ENCODE results near the gene SH2D3A. TPM values are rescaled to one million over a fixed set of nuclear protein-coding genes. Genes with fewer than 3 reads are reported as not detected.
A peak's percentile ranks its signal among the peaks of the same experiment; 100 is the strongest.
"Not testable (repeated sequence)": the region's sequence is repeated elsewhere in the genome, so short reads cannot be mapped to it uniquely, and the experiment has no call there.

SH2D3A gene
- 1.1 TPM for polyA plus RNA-seq (2013, experiment 1 of 2; ENCODE audit: insufficient read length)
- polyA plus RNA-seq (2013, experiment 2 of 2; ENCODE audit: insufficient read length): 0.69 TPM

DNA sequence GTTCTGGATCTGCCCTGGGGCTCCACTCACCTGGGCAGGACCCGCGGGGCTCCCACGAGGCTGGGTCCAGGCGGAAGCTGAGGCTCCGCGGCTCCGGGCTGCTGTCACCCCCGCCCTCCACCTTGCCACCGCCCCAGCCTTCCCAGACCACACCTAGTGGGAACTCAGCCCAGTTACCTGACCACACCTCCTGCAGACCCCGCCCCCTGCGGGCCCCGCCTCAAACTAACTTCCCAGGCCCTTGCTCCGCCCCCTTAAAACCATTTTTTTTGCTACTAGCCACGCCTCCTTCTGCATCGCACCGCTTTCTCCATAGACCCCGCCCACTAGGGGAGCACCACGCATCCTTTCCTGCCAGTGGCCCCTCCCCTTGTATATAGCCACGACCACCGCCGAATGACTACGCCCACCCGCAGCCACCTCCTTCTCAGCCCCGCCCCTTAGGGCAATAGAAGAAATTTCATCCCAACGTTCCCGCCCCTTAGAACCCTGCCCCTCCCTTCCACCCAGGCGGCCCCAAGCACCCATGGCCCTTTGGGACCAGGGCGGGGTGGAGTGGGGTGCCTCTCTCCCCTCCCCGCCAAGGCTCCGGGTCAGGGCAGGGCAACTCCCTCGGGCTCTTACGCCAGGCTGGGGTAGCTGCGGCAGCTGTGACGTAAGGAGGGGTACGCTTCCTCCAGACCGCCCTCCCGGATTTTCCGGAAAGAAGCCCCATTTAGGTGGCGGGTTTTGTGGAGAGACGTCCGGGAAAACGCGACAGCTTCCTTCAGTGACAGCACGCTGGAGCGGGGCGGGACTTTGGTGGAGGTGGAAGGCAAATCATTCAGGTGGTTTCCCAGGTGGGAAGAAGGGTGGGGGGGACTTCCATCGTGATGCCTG, at the start of gene SH2D3A:
Gene SH2D3A, minus strand, starts transcription at position 79 of the 879 bp plus-strand sequence. CDS start 3,687 bp downstream, outside the sequence.
- DNase-seq: peak; percentile 12

DNA sequence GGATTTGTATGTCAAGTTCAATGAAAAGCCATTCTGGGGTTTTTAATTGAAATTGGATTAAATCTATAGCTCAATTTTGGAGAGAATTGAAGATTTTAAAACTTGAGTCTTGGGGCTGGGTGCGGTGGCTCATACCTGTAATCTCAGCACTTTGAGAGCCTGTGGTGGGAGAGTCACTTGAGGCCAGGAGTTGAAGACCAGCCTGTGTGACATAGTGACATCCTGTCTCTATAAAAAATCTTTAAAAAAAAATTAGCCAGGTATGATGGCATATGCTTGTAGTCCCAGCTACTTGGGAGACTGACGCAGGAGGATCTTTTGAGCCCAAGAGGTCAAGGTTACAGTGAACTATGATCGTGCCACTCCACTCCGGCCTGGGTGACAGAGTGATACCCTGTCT, 46.4 kb upstream of the SH2D3A start:
- DNase-seq: no peak

DNA sequence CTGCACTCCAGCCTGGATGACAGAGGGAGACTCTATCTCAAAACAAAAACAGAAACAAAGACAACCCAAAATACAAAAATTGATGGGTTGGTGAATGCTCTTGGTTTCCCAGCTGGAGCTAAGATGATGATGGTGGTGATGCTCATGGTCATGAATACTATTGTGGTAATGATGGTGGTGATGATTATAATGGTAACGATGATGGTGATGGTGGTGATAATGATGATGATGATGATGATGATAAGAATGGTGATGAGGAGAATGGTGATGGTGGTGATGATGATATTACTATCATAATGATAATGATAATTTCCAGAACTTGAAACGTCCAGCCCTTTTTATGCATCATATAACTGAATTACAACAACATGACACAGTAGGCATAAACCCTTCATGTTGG, 45.4 kb upstream of the SH2D3A start:
- DNase-seq: no peak

DNA sequence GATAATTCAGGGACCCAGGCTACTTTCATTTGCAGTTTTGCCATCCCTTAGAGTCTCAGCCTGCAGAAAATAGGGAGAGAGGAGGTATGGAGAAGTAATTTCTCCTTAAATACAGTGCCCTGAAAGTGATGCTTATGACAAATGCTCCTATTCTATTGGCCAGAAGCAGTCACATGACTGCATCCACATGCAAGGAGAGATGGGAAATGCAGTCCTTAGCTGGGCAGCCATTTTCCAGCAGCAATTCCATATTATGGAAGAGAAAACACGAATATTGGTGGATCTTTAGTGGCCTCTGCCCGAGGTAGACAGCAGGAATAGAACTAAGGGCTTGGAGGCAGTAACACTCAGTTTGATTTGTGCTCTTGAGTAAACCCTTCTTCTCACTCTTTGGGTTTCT, 44.7 kb upstream of the SH2D3A start:
- DNase-seq: no peak

DNA sequence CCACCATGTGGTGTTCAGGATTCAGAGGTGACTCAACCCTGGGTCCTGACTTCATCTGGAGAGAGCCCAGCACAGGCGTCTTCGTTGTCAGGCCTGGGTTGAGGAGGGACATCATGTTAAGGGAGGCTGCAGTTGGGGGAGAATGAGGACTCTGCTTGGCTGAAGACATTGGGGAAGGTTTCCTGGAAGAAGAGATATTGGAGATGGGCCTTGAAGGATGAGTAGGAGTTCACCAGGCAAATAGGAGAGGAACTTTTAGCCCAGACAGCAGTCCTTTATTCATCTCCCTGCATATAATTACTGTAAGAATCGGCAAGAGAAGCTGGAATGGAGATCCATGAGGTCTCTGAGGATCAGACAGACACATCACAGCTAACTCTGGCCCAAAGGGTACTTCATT, 44.1 kb upstream of the SH2D3A start:
- DNase-seq: no peak

DNA sequence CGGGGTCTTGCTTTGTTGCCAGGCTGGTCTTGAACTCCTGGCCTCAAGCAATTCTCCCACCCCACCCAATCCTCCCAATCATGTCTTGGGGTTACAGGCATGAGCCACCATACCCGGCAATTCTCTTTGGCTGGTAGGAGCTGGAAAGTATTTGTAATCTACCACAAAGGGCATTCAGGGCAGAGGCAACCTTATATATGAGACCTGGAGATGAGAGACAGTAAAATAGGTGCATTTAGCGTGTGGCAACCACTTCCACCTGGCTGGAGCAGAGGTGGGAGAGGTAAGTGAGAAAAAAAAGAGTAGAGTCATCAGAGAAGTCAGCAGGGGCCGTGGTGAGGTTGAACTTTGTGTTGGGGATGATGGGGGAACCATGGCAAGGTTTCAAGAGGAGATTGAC, 42.0 kb upstream of the SH2D3A start:
- DNase-seq: no peak

DNA sequence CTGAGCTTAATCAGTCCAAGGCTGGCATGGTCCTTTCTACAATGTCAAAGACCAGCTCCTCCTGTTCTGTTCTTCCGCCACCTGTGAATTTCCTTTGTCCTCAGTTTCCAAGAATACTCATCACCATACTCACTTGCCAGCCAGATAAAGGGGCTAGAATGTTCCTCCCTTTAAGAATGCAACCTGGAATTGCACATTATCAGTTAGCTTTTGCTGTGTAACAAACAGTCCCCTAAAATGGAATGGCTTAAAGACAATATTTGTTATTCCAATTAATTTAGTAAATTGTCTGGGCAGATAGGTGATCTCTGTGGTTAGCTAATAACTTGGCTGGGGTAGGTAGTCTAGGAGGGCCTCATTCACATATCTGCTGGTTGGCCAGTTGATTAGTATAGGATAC, 41.3 kb upstream of the SH2D3A start:
- DNase-seq: no peak

DNA sequence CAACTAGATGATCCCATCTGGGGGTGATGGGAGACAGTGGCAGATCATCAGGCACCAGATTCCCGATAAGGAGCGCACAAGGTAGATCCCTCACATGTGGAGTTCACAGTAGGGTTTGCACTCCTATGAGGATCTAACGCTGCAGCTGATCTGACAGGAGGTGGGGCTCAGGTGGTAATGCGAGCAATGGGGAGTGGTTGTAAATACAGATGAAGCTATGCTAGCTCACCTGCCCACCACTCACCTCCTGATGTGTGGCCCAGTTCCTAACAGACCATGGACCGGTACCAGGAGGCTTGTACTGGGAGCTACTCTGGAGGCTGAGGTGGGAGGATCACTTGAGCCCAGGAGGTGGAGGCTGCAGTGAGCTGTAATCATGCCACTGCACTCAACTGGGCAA, 40.1 kb upstream of the SH2D3A start:
- no peak for DNase-seq

DNA sequence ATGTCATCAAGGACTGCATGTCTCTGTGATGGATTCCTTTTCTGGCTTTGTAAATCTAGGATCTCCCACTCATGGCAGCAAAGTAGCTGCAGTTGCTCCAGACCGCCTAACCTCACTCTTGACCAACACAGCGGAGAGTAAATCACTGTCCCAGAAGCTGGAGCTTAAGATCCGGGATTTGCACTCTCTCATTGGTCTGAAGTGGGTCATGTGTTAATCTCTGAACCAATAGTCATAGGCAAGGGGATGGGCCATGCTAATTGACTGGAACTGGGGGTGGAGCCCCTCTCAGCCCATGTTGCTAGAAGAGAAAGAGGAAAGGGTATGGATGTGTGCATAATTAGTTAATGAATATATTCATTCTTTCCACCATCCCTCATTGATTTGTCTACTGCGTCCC, 39.3 kb upstream of the SH2D3A start:
- DNase-seq: no peak

DNA sequence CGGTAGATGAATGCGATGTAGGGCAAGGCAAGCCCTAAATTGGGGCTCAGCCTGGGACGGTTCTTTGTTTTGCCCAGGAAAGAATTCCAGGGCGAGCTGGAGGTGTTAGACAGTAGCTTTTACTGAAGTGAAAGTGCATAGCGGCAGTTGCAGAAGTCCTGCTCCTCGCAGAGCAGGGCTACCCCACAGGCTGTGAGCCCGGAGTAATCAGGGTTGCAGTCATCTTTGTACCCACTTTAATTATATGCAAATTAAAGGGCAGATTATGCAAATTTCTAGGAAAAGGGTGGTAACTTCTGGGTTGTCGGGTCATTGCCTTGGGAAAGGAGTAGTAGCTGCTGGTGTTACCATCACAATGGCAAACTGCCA, 35.8 kb upstream of the SH2D3A start:
- no peak for DNase-seq

DNA sequence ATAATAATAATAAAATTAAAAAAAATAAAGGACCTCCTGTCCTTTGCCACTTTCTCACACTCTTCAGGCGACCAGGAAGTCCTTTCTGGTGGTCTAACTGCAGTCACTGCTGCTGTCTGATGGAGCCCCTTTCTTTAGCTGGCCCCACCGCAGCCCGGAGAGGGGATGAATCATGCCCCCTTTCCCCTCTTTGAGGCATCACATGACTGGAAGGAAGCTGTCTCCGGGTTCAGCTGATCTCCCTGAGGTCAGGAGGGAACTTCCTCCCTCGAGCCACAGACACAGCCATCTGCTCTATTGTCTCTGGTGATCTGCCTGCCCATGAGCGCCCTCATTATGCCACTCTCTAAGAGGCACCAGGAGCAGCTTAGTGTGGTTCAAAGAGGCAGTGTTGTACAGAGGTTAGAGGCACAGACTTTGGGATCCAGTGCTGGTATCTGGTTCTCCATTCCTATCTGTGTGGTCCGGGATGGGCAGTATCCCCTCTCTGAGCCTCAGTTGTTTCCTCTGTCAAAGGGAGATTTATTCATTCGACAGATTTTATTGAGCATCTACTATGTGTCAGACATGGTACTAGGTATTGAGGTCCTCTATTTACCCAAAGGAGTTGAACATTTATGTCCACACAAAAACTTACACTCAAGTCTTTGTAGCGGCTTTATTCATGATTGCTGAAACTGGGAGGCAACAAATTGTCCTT, 35.3 kb upstream of the SH2D3A start:
- DNase-seq: no peak

DNA sequence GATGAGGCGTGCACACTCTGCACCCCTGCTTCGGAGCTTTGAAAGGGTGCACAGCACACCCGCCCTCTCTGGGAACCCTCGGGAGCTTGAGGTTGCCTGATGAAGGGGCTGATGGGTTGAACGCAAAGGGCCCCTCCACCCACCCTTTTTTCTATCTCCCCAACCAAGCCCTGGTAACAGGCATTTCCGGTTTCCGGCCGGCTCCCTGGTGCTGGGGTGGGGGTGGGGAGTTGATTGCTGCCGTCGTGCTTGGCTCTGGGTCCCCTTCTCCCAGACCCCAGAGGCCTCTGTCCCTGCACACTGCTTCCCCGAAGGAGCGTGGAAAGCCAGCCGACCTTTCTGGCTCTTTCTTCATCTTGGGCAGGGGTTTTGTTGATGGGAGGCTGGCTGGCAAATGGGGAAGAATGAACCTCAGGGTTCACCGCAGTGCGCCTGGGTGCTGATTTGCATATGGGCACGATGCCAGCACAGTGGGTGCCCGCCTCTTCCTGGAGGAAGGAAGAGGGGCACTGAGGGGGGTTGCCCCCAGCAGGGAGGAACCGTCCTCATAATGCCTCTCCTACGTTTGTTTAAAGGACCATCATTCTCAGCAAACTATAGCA, 34.4 kb upstream of the SH2D3A start:
- peak; percentile 14 for DNase-seq

DNA sequence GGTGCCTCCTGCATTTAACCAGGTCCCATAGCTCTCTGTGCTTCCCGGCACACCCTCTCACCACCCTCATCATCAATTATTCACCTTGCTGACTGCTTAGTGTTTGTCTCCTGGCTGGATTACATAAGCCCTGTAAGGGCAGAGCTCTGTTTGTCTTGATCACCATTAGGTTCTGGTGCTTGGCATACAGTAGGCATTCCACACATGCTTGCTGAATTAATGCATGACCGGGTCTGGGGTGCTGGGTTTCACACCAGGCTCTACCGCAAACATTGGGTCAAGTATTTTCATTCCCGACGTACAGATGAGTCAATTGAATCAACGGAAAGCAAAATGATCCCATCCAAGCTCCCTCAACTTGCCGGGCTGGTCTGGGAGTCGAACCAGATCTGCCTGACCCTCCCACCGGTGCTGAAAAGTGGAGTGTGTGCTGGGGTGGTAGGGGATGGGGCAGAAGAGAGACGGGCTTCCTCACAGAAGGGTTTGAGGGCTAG, 33.8 kb upstream of the SH2D3A start:
- peak; percentile 45 for DNase-seq

DNA sequence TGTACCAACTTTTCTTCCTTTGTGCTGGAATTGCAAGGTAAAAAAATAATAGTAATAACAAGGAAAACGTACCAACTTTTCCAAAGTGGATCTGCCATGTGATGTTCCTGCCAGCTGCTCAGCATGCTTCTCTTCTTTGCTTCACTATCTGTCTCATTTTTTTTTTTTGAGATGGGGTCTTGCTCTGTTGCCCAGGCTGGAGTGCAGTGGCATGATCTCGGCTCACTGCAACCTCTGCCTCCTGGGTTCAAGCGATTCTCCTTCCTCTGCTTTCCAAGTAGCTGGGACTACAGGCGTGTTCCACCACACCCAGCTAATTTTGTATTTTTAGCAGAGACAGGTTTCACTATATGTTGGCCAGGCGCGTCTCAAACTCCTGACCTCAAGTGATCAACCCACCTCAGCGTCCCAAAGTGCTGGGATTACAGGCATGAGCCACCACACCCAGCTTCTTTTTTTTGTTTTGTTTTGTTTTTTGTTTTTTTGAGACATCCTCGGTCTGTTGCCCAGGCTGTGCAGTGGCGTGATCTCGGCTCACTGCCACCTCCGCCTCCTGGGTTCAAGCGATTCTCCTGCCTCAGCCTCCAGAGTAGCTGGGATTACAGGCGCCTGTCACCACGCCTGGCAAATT, 33.0 kb upstream of the SH2D3A start:
- not testable (repeated sequence) for DNase-seq

DNA sequence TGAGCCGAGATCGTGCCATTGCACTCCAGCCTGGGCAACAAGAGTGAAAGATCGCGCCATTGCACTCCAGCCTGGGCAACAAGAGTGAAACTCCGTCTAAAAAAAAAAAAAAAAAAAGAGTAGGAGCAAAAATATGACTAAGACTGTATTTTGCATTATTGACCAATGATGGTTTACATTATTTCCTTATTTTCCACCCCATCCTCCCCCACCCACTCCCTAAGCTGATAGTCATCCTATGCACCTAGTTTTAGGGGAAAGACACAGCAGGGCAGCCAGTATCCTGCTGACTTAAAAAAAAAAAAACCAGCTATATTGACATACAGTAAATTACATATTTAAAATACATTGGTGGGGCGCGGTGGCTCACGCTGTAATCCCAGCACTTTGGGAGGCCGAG, 30.4 kb upstream of the SH2D3A start:
- no peak for DNase-seq

DNA sequence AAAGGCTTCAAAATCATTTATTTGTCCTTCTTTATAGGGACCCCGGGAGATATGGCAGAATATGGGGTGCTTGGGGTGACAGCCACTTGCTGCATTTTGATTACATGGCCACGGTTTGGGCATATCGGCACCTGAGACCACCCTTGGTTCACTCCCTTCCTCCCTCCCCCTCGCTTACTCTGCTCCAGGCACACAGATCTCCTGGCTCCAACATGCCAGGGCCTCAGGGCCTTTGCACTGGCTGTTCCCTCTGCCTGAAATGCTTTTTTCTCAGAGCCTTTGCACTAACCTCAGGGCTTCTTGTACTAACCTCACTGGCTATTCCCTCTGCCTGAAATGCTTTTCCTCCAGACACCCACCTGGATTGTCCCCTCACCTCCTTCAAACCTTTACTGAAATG, 29.0 kb upstream of the SH2D3A start:
- DNase-seq: no peak

DNA sequence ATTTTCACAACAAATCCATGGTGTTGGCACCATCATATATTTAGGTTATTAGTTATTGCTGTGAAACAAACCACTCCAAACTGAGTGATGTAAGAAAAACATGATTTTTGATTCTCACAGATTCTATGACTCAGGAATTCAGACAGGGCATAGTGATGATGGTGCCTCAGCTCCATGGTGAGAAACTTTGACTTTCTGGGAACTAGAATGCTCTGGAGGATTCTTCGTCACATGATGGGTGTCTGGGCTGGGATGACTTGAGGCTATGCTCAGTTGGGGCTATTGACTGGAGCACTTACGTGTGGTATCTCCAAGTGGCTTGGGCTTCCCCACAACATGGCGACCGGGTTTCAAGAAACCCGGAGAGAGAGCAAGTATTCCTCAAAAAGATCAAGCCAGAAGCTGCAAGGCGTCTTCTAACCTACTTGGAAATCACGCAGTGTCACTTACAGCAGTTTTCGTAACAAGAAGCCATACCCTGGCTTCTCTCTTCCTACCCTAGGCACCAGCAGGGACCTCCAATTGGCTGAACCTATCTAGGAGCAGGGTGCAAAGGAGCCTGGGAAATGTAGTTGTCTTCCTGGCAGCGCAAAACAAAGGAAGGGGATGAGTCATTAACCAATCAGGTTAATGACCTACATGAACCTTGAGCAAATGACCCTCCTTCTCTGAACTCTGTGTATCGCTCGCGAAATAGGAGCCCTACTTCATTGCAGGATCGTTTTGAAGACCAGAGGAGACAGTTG, 27.6 kb upstream of the SH2D3A start:
- no peak for DNase-seq

DNA sequence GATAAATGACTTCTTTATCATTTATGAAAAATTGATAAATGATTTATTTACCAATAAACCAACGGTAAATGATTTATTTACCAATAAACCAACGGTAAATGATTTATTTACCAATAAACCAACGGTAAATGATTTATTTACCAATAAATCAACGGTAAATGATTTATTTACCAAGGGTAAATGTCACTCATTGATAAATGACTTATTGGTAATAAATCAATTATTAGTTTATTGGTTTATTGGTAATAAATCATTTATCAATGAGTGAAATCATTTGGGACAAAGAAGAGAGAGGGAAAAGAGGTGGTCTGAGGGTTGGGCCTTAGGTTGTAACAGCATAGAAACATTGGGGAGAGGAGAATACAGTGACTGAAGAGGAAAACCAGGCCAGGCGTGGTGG, 26.7 kb upstream of the SH2D3A start:
- DNase-seq: no peak

DNA sequence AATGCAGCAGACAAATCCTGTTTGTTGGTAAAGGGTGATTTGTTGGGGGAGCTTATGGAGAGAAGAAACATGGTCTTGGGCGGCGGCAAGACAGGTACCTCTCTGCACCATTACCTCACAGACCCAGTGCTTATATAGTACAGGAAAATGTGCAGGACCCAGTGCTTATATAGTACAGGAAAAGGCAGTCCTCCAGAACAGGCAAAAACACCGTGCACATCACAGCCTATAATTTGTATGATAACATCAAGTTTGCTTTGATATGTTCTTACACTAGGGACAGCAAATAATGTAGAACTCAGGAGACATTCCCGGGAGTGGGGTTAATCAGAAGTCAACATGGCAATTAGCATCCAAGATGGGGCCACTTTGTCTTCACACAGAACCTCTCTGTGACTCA, 26.2 kb upstream of the SH2D3A start:
- DNase-seq: no peak

DNA sequence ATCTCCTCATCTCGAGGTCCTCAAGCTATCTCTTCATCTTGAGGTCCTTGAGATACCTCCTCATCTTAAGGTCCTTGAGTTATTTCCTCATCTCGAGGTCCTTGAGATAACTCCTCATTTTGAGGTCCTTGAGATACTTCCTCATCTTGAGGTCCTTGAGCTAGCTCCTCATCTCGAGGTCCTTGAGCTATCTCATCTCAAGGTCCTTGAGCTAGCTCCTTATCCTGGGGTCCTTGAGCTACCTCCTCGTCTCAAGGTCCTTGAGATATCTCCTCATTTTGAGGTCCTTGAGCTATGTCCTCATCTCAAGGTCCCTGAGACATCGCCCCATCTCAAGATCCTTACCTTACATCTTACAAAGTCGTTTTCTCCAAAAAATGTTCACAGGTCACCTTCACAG, 24.0 kb upstream of the SH2D3A start:
- no peak for DNase-seq

DNA sequence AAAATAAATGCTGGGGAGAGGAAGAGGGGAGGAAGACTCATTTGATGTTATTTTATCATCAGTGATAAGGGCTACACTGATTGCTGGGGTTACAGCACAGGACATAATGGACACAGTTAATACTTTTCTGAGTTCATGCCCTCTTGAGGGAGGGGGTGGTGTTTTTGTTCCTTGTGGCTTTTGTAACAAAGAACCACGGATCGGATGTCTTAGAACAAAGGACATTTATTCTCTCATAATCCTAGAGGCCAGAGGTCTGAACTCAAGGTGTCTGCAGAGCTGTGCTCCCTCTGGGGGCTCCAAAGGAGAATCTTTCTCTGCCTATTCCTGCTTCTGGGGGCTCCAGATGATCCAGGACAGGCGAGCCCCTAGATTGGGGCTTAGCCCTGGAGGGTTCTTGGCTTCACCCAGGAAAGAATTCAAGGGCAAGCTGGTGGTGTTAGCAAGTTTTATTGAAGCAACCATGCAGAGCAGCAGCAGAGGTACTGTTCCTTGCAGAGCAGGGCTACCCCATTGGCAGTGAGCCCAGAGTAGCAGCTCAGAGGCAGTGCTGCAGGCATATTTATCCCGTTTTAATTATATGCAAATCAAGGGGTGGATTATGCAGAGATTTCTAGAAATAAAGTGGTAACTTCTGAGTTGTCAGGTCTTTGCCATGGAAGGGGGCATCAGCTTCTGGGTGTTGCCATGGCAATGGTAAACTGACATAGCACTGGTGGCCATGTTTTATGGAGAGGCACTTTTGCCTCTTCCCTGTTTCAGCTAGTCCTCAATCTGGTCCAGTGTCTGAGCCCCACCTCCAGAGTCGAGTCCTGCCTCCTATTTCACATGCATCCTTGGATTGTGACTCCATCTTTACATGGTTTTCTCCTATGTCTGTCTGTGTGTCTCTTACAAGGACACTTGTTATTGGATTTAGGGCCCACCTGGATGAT, 23.2 kb upstream of the SH2D3A start:
- DNase-seq: no peak
